Measurements from ENCODE around the gene GSE1. TPM values are rescaled to one million over a fixed set of nuclear protein-coding genes. Genes with fewer than 3 reads are reported as not detected.
A peak's percentile ranks its signal among the peaks of the same experiment; 100 is the strongest.

GSE1 gene
- total RNA-seq, 6 donors from 2014 or later = 80.2 to 332 (median 90.8) TPM

DNA sequence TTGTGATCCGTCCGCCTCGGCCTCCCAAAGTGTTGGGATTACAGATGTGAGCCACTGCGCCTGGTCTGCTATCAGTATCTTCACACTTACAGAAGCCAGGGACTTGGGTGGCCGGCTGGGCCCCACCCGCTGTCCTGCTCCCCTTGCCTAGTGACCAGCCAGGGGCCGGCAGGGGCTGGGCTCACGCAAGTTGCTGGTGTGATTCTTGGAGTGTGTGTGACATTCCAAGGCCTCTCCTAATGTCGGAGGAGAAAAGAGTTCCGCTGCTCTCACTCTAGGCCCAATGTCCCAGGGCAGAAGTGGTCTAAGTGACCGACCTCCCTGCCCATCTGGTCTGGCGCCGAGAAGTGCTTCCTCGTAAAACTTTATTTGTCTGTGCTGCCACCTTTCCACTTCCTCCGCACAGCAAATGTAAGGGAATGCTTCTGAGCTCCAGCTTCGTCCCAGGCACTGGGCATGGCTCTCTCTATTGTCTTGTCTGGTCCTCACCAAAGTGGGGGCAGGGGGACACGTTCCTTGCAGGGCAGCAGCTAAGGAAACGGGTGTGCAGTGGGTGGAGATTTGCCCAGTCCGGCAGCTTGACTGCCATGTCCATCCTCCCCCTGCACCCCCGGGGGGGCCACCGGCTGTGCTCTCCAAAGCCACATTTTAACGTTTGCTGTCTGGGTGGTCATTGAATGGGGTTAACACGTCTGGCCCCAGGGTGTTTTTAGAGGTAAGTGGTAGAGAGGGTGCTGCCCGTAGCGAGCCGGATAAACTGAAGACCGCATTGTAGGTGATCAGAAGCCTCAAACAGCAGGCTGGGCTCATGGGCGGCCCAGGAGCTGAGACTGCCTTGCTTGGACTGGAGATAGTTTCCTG lies 7.8 kb upstream of the GSE1 start:
- no peaks in the 10 kb centered on the region for H3K9me3 ChIP-seq
- peaks cover 49 to 63% (median 56%) of the 10 kb centered on the region in 4 donors for H3K4me1 ChIP-seq
- TF ChIP-seq CTCF (IDR thresholded peaks at IDR 0.05) (no peak), POLR2AphosphoS5 (IDR thresholded peaks at IDR 0.05) (no peak), POLR2A (IDR thresholded peaks at IDR 0.05) (no peak), EP300 (IDR thresholded peaks at IDR 0.05) (no peak)
- DNase-seq = peak in 1 of 2 donors; percentile 30
- no peaks in the 10 kb centered on the region for H3K36me3 ChIP-seq
- no peaks in the 10 kb centered on the region for H3K27me3 ChIP-seq
- 50 to 54% methylated on average over 23 to 28 of the region's 28 CpGs for WGBS, 2 donors
- no peak overlapping the region for H3K4me3 ChIP-seq
- no peak for ATAC-seq (ENCODE audit: low FRiP score in 2 of 2)
- H3K27ac ChIP-seq = peak overlapping the region; percentile 26 to 38 (median 30)

DNA sequence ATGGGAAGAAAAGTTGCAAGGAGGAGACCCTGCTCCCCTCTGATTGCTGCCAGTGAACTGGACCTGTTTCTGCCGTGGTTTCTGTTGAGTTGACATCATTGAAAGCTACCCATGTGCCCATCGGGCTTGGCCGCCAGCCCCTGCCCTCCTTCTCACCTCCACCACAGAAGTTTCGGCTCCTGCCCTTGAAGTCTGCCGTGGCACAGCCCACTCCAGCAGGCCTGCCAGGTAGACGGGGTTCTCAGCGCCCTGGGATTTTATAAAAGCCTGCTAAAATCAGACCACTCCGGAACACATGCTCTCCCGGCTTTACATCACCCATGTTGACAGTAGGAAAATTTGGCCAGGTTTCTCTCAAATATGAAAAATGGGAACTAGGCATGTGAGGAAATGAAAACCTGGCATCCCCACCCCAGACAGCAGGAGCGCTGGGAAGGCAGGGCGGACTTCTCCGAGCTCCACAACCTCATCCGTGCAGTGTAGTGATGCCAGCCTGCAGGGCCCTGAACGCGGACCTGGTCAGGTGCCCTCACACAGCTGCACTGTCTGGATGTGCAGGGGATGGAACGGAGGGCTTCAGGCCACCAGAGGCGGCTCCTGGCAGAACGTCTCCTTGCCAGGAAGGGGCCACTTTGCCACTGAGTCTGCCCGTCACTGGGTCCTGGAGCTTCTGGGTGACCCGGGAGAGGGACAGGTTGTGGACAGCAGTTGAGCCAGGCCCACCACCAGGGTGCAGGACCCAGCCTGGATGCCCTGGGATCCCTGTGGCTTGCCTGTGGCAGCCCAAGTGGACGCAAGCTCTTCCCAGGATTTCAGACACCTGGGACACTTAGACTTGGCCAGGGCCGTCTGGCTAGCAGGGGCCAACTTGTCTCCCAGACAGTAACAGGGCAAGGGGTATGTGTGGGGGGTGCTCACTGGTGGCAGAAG lies 6.9 kb upstream of the GSE1 start:
- no peak for DNase-seq

DNA sequence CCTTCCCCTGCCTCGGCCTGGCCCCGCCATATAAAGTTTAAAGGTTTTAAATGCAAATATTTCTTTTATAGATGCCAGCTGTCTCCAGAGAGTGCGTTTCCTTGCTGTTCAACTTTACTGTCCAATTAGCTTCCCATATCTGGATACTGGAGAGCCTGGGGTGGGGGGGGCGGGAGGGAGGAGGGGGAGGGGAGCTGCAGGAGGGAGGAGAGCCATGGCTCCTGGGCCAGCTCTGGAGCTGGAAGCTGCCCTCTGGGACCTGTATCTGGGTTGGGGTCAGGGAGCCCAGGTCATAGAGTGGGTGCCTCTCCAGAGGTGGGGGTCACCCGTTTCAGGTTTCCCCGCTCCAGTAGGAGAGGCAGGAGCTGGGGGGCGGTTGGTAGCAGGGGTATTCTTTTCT lies 6.2 kb upstream of the GSE1 start:
- no peaks in the 10 kb centered on the region for H3K36me3 ChIP-seq
- H3K4me1 ChIP-seq = peaks cover 62 to 67% (median 63%) of the 10 kb centered on the region in 4 donors
- 54 to 60% methylated on average over 6 to 7 of the region's 7 CpGs for WGBS, 2 donors
- no peaks in the 10 kb centered on the region for H3K27me3 ChIP-seq
- no peak overlapping the region for H3K4me3 ChIP-seq
- H3K9me3 ChIP-seq = no peaks in the 10 kb centered on the region
- ATAC-seq (ENCODE audit: low FRiP score in 2 of 2) (no peak), DNase-seq (no peak)
- peak overlapping the region in 2 of 4 donors; percentile 17 to 32 for H3K27ac ChIP-seq
- no peak for TF ChIP-seq POLR2A (IDR thresholded peaks at IDR 0.05)
- TF ChIP-seq POLR2AphosphoS5 (IDR thresholded peaks at IDR 0.05) = no peak
- TF ChIP-seq CTCF (IDR thresholded peaks at IDR 0.05) = no peak
- TF ChIP-seq EP300 (IDR thresholded peaks at IDR 0.05) = no peak

More for the DNA sequence above, 6.9 kb upstream of the GSE1 start:
- TF ChIP-seq EP300 (IDR thresholded peaks at IDR 0.05) = no peak
- no peaks in the 10 kb centered on the region for H3K36me3 ChIP-seq
- ATAC-seq (ENCODE audit: low FRiP score in 2 of 2) = no peak
- no peaks in the 10 kb centered on the region for H3K9me3 ChIP-seq
- no peaks in the 10 kb centered on the region for H3K27me3 ChIP-seq
- peaks cover 58 to 67% (median 64%) of the 10 kb centered on the region in 4 donors for H3K4me1 ChIP-seq
- no peak overlapping the region for H3K4me3 ChIP-seq
- 67 to 73% methylated on average over 12 to 18 of the region's 22 CpGs for WGBS, 2 donors
- H3K27ac ChIP-seq = peak overlapping the region in 3 of 4 donors; percentile 26 to 38 (median 31)

DNA sequence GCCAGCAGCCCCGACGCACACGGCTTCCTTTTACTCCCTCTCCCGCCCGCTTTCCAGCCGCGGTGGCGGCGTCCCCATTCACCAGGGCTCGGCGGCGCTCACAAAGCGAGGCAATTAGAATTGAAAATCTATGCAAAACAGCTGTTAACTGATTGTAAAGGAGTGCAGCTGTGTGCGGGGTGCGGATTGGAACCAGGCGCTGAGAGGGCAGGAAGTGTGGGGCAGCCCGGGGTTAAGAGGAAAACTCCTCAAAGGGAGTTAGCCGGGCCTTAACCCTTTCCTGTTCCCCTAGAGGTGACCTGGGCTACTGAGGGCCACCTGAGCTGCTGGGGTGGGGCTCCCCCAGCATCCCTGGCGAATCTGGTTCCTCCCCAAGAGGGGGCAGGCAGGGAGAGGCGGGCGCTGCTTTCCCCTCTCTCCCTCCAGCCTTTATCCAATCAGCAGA lies 5.8 kb upstream of the GSE1 start:
- peak overlapping the region in 3 of 4 donors; percentile 5 to 32 (median 17) for H3K27ac ChIP-seq
- peaks cover 57 to 70% (median 65%) of the 10 kb centered on the region in 4 donors for H3K4me1 ChIP-seq
- ATAC-seq (ENCODE audit: low FRiP score in 2 of 2) (no peak), DNase-seq (peak in 1 of 2 donors; percentile 82)
- no peak overlapping the region for H3K4me3 ChIP-seq
- 17 to 37% methylated on average over 21 of the region's 21 CpGs for WGBS, 2 donors
- no peaks in the 10 kb centered on the region for H3K27me3 ChIP-seq
- no peaks in the 10 kb centered on the region for H3K36me3 ChIP-seq
- H3K9me3 ChIP-seq = no peaks in the 10 kb centered on the region
- no peak for TF ChIP-seq POLR2A (IDR thresholded peaks at IDR 0.05)
- TF ChIP-seq CTCF (IDR thresholded peaks at IDR 0.05) = peak in 1 of 6 experiments; percentile 20
- no peak for TF ChIP-seq EP300 (IDR thresholded peaks at IDR 0.05)
